Loucy (cell line): ENCODE measurements around the gene CBX4.

Experiments
- H2AFZ ChIP-seq: fragments of 200-600 bp; sonication (generic); 2 replicates; pipeline ENCODE4 v1.6.0; 2016; ENCODE audit warnings: antibody characterized with exemption, mild to moderate bottlenecking, low read length, moderate library complexity
- H3F3A ChIP-seq: fragments of 200-600 bp; 2 replicates; pipeline ENCODE4 v1.6.0; 2016; ENCODE audit warnings: antibody characterized with exemption, low read depth, mild to moderate bottlenecking
- H3K27me3 ChIP-seq: fragments of 200-600 bp; sonication (generic); 2 replicates; pipeline ENCODE4 v1.6.1; 2014; ENCODE audit warnings: low read length, mild to moderate bottlenecking; ENCODE audit not compliant: insufficient read depth, poor library complexity, severe bottlenecking
- H3K36me3 ChIP-seq: fragments of 200-600 bp; sonication (generic); 2 replicates; pipeline ENCODE4 v1.6.1; 2016; ENCODE audit warnings: low read length; ENCODE audit not compliant: insufficient read depth
- H3K4me1 ChIP-seq: fragments of 200-600 bp; sonication (generic); 2 replicates; pipeline ENCODE4 v1.5.1; 2014; ENCODE audit warnings: low read length, mild to moderate bottlenecking; ENCODE audit not compliant: insufficient read depth, poor library complexity, severe bottlenecking
- H3K4me2 ChIP-seq: fragments of 200-600 bp; sonication (generic); 2 replicates; pipeline ENCODE4 v1.6.0; 2014; ENCODE audit warnings: antibody characterized with exemption, low read length, low read depth, mild to moderate bottlenecking; ENCODE audit not compliant: poor library complexity, severe bottlenecking
- H3K4me3 ChIP-seq: fragments of 200-600 bp; sonication (generic); 2 replicates; pipeline ENCODE4 v1.5.1; 2014; ENCODE audit warnings: low read length, mild to moderate bottlenecking, mixed read lengths; ENCODE audit not compliant: poor library complexity, severe bottlenecking
- H3K79me2 ChIP-seq: fragments of 200-600 bp; sonication (generic); 2 replicates; pipeline ENCODE4 v1.6.1; 2014; ENCODE audit warnings: low read length; ENCODE audit not compliant: insufficient read depth
- H3K9ac ChIP-seq: fragments of 200-600 bp; sonication (generic); 2 replicates; pipeline ENCODE4 v1.6.0; 2014; ENCODE audit warnings: mild to moderate bottlenecking, low read depth, low read length, moderate library complexity; ENCODE audit not compliant: poor library complexity, severe bottlenecking
- H3K9me2 ChIP-seq: fragments of 200-600 bp; sonication (generic); replicated peaks from 2 replicates; pipeline ENCODE4 v1.6.1; 2016; ENCODE audit warnings: low read depth, low read length, mixed read lengths
- H3K9me3 ChIP-seq: fragments of 200-600 bp; sonication (generic); 2 replicates; pipeline ENCODE4 v1.6.1; 2014; ENCODE audit warnings: mild to moderate bottlenecking, antibody characterized with exemption, low read length, low read depth; ENCODE audit not compliant: insufficient read depth
- H4K20me1 ChIP-seq: fragments of 200-600 bp; sonication (generic); 2 replicates; pipeline ENCODE4 v1.6.0; 2014; ENCODE audit warnings: antibody characterized with exemption, low read length, mild to moderate bottlenecking; ENCODE audit not compliant: insufficient read depth, poor library complexity, severe bottlenecking
- EZH2phosphoT487 ChIP-seq: fragments of 200-600 bp; IDR thresholded peaks from 2 replicates; pipeline ENCODE4 v1.6.1; 2018; ENCODE audit warnings: antibody characterized with exemption, mild to moderate bottlenecking, moderate library complexity, borderline replicate concordance
- TF ChIP-seq, protein P1 (sequence below): fragments of 200-600 bp; sonication (generic); conservative IDR thresholded peaks from 2 replicates; pipeline ENCODE4 v1.5.1; 2014; ENCODE audit warnings: mild to moderate bottlenecking, antibody characterized with exemption, low read length

CBX4 gene

DNA sequence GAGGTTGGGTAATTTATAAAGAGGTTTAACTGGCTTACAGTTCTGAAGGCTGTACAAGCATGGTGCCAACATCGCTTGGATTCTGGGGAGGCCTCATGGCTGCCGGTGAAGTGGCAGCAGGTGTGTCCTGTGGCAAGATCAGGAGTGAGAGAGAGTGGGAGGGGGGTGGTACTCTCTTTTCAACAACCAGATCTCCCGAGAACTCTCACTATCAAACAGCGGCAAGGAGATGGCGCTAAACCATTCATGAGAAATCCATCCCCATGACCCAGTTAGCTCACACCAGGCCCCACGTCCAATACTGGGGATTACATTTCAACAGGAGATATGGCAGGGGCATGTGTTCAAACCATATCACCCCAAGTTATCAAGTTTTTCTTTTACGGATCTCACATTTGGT lies 44.0 kb upstream of the CBX4 start:
- Histone ChIP-seq H3K27me3 (no peaks in the 10 kb centered on the region), H4K20me1 (no peaks in the 10 kb centered on the region), H3K36me3 (no peaks in the 10 kb centered on the region), H2AFZ (no peak overlapping the region), H3K9ac (no peak overlapping the region), H3K4me1 (no peaks in the 10 kb centered on the region), H3K79me2 (no peaks in the 10 kb centered on the region), H3K4me2 (no peak overlapping the region), H3K9me3 (no peaks in the 10 kb centered on the region), H3F3A (no peaks in the 10 kb centered on the region), H3K9me2 (no peaks in the 10 kb centered on the region), H3K4me3 (no peak overlapping the region)
- no peak for TF ChIP-seq EZH2phosphoT487
- TF ChIP-seq, protein P1, sequence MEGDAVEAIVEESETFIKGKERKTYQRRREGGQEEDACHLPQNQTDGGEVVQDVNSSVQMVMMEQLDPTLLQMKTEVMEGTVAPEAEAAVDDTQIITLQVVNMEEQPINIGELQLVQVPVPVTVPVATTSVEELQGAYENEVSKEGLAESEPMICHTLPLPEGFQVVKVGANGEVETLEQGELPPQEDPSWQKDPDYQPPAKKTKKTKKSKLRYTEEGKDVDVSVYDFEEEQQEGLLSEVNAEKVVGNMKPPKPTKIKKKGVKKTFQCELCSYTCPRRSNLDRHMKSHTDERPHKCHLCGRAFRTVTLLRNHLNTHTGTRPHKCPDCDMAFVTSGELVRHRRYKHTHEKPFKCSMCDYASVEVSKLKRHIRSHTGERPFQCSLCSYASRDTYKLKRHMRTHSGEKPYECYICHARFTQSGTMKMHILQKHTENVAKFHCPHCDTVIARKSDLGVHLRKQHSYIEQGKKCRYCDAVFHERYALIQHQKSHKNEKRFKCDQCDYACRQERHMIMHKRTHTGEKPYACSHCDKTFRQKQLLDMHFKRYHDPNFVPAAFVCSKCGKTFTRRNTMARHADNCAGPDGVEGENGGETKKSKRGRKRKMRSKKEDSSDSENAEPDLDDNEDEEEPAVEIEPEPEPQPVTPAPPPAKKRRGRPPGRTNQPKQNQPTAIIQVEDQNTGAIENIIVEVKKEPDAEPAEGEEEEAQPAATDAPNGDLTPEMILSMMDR: no peak

DNA sequence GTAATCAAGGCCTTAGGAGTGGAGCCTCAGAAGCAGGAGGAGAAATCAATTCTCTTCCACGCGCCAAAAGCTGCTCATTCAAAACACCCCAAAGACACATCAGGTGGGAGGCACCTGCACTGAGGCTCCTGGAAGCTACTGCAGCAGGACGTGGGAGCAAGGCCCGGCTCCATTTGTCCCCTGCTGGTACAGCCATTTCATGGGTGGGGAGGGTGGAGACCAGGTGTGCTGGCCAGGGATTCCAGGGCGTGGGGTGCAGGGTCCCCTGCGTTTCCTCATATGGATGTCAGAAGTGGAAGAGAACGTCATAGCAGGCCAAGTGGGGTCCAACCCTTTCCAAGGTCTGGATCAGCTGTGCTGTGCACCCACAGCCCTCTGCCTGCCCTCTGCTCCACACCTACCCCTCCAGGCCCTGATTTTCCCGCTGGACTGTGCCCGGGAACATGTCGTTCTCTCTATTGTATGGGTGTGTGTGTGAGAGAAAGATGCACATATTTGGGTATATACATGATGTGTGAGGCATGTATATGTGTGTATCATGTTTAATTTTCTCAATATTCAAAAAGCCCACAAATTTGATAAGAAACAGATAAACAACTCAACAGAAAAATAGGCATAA lies 39.2 kb upstream of the CBX4 start:
- H3K9me3 ChIP-seq: no peaks in the 10 kb centered on the region
- no peak overlapping the region for H3K4me2 ChIP-seq
- TF ChIP-seq, protein P1: no peak
- TF ChIP-seq EZH2phosphoT487: no peak
- no peaks in the 10 kb centered on the region for H3K4me1 ChIP-seq
- no peaks in the 10 kb centered on the region for H3K9me2 ChIP-seq
- H3K36me3 ChIP-seq: no peaks in the 10 kb centered on the region
- H2AFZ ChIP-seq: no peak overlapping the region
- no peaks in the 10 kb centered on the region for H3F3A ChIP-seq
- no peaks in the 10 kb centered on the region for H3K79me2 ChIP-seq
- H3K9ac ChIP-seq: no peak overlapping the region
- no peaks in the 10 kb centered on the region for H3K27me3 ChIP-seq
- no peaks in the 10 kb centered on the region for H4K20me1 ChIP-seq
- H3K4me3 ChIP-seq: no peak overlapping the region

DNA sequence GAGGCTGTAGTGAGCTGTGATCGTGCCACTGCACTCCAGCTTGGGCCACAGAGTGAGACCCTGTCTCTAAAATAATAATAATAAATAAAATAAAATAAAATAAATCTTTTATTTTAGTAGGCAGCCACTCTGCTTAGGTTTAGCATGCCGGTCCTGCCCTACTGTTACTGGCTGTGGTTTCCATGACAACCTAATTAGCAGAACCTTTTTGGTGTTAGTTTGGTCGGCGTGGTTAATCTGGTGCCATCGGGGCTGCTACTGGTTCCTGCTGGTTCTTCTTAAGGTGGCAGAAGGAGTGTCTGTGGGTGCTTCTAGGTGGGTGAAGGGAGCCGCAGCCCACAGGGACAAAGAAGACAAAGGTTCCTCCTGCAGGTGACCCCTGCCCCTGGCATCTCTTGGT lies 37.8 kb upstream of the CBX4 start:
- no peaks in the 10 kb centered on the region for H3K36me3 ChIP-seq
- TF ChIP-seq, protein P1: no peak
- no peak for TF ChIP-seq EZH2phosphoT487
- H3K27me3 ChIP-seq: no peaks in the 10 kb centered on the region
- H3K4me1 ChIP-seq: no peaks in the 10 kb centered on the region
- no peaks in the 10 kb centered on the region for H3K79me2 ChIP-seq
- no peaks in the 10 kb centered on the region for H4K20me1 ChIP-seq
- no peaks in the 10 kb centered on the region for H3K9me2 ChIP-seq
- H3K4me3 ChIP-seq: no peak overlapping the region
- no peak overlapping the region for H3K9ac ChIP-seq
- no peak overlapping the region for H3K4me2 ChIP-seq
- no peak overlapping the region for H2AFZ ChIP-seq
- no peaks in the 10 kb centered on the region for H3F3A ChIP-seq
- H3K9me3 ChIP-seq: no peaks in the 10 kb centered on the region
